Measurements from ENCODE around the gene ADAMTSL2.

Gene ADAMTSL2

GRCh38 chr9:133576875-133577736, 42.6 kb downstream of the ADAMTSL2 start:
- DNase-seq = no peak

- DNase-seq = no peak
Measured at GRCh38 chr9:133577737-133578112, 43.2 kb downstream of the ADAMTSL2 start.

GRCh38 chr9:133578524-133579441, 44.3 kb downstream of the ADAMTSL2 start:
- no peak for DNase-seq

GRCh38 chr9:133579601-133580418, 45.3 kb downstream of the ADAMTSL2 start:
- DNase-seq = no peak

- no peak for DNase-seq
Measured at GRCh38 chr9:133580419-133580738, 45.9 kb downstream of the ADAMTSL2 start.

- DNase-seq = no peak
Measured at GRCh38 chr9:133581011-133581410, 46.5 kb downstream of the ADAMTSL2 start.

GRCh38 chr9:133581513-133582343, 47.2 kb downstream of the ADAMTSL2 start:
- DNase-seq = no peak

GRCh38 chr9:133582501-133583045, 48.1 kb downstream of the ADAMTSL2 start:
- no peak for DNase-seq

GRCh38 chr9:133583111-133583510, 48.6 kb downstream of the ADAMTSL2 start:
- DNase-seq = no peak

- no peak for DNase-seq
Measured at GRCh38 chr9:133583586-133583985, 49.1 kb downstream of the ADAMTSL2 start.

- DNase-seq = no peak
Measured at GRCh38 chr9:133584167-133584558, 49.7 kb downstream of the ADAMTSL2 start.

GRCh38 chr9:133584559-133585476, 50.3 kb downstream of the ADAMTSL2 start:
- no peak for DNase-seq

GRCh38 chr9:133585481-133586351, 51.2 kb downstream of the ADAMTSL2 start:
- DNase-seq = no peak

- no peak for DNase-seq
Measured at GRCh38 chr9:133587051-133587450, 52.5 kb downstream of the ADAMTSL2 start.

- no peak for DNase-seq
Measured at GRCh38 chr9:133587466-133587865, 53.0 kb downstream of the ADAMTSL2 start.

- peak; percentile 52 for DNase-seq
Measured at GRCh38 chr9:133589454-133590227, 55.1 kb downstream of the ADAMTSL2 start.

- DNase-seq = no peak
Measured at GRCh38 chr9:133590231-133590855, 55.8 kb downstream of the ADAMTSL2 start.
